GM19238 (cell line): ENCODE data around the gene NECAB3.
"Not testable (repeated sequence)": the region's sequence is repeated elsewhere in the genome, so short reads cannot be mapped to it uniquely, and the experiment has no call there.

Experiments
- DNase-seq: peaks from one replicate; pipeline ENCODE4 v3.0.0; 2011; ENCODE audit warnings: low spot score; ENCODE audit not compliant: insufficient read length

The NECAB3 gene, protein sequence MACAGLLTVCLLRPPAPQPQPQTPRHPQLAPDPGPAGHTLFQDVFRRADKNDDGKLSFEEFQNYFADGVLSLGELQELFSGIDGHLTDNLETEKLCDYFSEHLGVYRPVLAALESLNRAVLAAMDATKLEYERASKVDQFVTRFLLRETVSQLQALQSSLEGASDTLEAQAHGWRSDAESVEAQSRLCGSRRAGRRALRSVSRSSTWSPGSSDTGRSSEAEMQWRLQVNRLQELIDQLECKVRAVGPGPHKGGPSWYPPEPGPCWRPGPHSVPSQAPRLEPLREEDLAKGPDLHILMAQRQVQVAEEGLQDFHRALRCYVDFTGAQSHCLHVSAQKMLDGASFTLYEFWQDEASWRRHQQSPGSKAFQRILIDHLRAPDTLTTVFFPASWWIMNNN

DNA sequence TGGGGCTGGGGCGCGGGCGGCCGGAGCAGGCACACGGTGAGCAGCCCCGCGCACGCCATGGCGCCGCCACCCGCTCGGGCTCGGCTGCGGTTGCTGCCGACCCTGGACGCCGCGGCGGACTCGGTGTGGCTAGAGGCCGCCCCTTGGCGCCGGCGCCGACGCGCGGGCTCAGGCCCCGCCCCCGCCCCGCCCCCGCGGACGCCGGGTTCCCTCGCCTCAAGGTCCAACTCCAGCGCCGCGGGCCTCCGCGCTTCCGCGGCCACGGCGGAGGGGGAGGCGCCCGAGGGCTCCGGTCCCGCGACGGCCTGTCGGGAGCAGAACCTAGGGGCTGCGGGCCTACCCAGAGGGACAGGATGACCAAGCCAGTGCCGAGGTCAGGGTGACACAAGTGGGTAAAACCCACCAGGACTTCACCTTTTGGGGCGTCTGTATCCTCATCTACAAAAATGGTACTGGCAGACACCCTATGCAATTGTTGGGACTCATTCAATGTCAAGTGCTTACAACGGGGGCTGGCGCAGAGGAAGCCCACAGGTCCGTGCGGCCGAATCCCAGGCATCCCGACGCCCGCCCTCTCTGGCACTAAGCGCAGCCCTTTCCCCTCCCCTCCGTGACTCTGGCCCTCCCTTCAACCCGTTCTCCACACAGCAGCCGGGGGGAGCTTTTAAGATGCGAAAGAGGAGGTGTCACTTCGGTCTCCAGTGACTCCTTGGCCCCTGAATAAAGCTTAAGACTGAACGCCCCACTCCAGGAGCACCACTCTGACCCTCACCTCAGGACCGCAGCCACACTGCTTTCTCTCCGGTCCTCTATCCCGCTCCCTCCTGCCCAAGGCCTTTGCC, at the start of gene NECAB3:
Gene NECAB3, minus strand, starts transcription at position 135 of the 842 bp plus-strand sequence. Its CDS starts 76 bp downstream, at position 59.
- DNase-seq: peak; percentile 78

DNA sequence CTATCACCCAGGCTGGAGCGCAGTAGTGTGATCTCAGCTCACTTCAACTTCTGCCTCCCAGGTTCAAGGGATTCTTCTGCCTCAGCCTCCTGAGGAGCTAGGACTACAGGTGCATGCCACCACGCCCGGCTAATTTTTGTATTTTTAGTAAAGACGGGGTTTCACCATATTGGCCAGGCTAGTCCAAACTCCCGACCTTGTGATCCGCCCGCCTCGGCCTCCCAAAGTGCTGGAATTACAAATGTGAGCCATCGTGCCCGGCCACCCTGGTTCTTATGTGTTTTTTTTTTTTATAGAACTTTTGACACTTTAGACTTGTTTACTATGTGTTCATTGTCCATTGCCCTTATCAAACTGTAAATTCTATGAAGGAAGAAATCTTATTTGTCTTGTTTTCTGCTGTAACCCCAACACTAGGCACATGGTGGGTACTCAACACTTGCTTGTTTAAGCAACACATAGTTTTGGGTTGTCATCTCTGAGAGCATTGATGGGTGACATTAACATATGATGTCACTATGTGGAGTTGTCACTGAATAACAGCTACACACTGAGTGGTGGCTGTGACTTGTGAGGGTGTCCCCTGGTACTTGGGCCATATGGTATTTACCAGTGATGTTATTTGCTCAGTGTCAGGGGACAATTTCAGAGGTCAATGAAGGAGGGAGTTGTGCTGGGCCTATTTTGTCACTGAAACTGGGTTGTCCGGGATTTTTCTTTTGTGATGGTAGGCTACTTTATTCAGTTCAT, 47.3 kb upstream of the NECAB3 start:
- DNase-seq: no peak

DNA sequence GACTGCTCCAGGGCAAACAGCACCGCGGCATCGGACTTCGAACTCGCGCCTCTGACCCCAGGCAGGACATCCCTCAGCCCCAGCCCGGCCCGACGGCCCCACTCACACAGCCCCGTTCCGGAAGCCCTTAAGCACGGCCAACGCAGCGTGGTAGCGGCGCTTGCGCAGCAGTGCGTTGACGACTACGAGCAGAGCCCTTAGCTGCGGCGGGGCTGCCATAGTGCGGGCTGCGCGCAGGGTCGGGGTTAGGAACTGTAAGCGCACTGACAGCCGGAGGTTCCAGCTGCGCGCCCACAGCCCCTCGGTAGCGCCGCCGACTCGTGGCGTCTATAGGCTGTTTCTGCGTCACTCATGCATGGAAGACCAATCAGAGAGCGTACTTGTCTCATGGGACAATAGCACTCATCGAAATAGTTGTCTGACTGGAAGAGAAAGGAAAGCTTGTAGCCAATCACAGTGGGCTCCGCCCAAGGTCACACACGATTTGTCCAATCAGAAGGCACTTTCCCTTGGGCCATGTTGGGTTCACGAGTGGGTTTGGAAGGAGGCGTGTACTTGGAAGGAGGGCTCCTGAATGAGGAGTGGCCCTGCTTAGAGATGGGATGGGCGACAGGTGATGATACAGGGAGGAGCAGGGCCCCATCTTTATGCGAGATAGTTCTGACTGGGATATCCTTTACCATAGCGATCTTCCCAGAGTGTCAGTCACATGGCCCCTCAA, 45.9 kb upstream of the NECAB3 start, which contains the start of gene PXMP4:
Gene PXMP4, minus strand, starts transcription at position 322 of the 721 bp plus-strand sequence. Its CDS starts 103 bp downstream, at position 219.
- peak; percentile 91 for DNase-seq

DNA sequence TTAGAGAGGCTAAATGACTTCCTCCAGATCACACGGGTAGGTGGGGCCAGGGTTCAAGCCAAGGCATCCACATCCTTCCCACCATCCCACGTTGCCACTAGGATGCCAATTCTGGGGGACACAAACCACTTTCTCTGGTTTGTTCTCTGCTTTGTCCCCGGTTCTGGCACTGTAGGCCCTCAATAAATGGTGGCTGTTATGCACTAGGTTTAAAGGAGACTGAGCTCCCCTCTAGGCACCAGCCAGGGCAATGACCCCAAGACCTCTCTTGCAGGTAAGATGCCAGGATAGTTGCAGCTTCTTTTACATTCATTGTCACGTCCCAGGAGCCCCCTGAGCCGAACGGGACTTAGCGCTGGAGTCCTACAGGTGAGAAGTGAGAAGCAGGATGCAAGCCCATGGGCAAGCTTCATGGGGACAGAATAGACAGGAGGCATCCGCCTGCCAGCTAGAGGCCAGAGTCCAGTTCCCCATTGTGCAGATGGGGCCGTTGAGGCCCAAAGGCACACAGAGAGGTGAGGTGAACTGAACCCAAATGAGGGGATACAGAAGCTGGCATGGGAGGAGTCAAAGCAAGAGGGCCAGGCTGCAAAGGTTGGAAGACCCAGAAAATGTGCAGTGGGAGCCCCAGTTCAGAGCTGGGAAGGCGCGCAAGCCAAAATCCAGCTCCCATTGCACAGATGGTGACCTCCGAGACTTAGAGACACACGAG, 45.2 kb upstream of the NECAB3 start:
- no peak for DNase-seq

DNA sequence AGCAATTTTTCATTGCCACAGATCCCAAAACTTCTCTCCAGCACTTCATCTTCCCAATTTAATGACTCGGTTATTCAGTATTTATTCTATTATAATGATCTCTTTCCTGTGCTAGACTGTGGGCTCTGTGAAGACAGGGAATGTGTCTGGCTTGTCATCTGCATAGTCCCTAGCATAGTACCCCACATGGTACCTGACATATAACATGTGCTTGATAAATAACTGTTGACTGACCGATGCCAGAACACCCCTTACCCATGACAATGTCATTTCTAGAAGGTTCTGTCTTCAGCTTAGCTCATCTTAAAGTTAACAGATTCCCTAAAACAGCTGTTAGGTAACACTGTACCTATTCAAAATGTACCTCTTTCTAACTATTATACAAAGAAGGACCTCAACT, 42.3 kb upstream of the NECAB3 start:
- DNase-seq: no peak

DNA sequence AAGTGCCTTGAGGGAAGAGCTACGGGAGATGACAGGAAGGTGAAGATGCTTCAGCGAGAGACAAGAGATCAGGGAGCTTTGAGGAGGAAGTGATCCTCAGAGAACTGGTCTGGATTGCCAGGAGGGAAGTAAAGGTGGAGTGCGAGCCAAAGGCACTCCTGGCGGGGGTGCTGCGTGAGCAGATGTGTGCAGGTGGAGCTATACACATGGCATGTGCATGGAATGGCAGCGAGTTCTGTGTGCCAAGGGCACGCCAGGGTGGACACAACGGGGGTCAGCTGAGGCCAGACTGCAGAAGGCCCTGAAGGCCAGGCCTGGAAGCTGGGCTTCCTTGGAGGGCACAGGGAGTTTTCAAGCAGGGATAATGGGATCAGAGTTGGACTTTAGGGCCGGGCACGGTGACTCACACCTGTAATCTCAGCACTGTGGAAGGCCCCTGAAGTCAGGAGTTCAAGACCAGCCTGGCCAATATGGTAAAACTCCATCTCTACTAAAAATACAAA, 39.7 kb upstream of the NECAB3 start:
- DNase-seq: no peak

DNA sequence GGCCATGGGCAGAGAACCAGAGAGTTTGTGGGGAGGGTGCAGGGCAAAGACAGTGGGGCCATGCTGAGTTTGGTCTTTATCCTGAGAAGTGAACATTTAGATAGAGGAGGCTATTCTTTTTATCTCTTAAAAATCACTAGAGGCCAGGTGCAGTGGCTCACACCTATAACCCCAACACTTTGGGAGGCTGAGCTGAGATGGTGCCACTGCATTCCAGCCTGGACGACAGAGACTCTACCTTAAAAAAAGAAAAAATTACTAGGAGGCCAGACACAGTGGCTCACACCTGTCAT, 37.2 kb upstream of the NECAB3 start:
- no peak for DNase-seq

DNA sequence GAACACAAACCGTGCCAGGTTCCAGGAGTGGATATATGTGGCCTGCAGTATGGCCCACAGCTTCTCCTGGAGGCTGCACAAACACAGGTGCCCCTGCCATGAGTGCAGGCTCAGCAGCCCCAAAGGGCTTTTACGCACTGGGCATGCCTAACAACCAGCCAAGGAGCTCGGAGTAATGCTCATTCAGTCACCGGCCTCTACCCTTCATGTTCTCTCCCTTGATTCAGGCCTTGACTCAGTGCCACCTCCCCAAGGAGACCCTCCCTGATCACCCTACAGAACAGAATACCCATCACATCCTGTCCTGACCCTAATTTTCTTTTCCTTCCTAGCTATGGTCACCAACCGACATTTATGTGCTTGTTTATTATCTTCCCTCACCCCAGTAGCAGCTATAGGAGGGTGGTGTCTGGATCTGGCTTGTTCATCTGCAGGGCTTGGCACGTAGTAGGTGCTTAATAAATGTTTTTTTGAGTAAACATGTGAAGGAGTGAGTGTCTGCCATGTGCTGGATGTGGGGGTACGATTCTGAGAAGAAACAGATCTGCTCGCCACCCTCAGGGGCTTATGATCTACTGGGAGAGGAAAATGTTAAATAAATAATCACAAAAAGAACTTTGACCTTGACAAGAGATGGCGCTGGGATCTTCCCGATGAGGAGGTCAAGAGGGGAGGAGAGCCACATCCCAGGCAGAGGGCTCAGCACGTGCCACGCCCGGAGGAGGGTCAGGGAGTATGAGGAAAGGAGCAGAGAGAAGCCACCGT, 36.6 kb upstream of the NECAB3 start:
- no peak for DNase-seq

DNA sequence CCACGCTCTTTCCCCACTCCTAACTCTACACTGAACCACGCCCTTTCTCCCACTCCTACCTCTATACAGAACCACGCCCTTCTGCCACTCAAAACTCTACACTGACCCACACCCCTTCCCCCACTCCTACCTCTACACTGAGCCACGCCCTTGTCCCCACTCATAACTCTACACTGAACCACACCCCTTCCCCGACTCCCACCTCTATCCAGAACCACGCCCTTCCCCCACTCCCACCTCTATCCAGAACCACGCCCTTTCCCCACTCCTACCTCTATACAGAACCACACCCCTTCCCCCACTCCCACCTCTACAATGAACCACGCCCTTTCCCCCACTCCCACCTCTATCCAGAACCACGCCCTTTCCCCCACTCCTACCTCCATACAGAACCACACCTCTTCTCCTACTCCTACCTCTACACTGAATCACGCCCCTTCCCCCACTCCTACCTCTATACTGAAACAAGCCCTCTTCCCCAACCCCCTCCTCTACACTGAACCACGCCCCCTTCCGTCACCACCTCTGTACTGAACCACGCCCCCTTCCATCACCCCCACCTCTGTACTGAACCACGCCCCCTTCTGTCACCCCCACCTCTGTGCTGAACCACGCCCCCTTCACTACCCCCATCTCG, 35.8 kb upstream of the NECAB3 start:
- no peak for DNase-seq

DNA sequence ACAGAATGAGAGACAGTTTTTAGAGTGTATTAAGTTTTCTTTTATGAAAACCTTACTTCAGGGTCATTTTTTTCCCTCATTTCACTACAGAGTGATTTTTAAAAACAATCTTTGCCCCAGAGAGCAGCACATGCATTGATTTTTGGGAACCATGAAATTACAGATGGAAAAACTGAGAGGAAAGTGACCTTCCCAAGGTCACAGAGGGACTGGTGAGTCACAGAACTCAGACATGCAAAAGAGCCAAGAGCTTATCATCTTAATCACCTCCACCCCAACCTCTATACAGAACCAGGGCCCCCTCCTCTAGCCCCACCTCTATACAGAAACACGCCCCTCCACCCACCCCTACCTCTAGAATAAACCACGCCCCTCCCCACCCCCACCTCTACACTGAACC, 35.2 kb upstream of the NECAB3 start:
- no peak for DNase-seq

DNA sequence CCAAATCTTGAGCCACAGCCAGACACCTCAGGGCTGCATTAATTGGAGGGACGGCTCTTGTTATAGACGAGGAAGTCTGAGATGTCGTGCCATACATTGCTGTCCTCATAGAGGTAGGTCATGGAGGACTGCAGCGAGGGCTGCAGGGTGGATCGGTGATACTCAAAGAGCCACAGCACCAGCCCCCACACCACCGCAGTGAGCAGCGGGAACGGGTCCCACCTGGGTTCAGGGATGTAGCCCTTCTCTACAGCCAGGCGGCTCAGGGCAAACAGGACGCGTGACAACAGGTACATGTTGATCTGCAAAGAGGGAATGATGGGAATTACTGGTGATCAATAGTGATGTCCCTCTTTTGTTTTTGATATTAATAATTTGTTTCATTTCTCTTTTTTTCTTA, 33.4 kb upstream of the NECAB3 start:
- no peak for DNase-seq

DNA sequence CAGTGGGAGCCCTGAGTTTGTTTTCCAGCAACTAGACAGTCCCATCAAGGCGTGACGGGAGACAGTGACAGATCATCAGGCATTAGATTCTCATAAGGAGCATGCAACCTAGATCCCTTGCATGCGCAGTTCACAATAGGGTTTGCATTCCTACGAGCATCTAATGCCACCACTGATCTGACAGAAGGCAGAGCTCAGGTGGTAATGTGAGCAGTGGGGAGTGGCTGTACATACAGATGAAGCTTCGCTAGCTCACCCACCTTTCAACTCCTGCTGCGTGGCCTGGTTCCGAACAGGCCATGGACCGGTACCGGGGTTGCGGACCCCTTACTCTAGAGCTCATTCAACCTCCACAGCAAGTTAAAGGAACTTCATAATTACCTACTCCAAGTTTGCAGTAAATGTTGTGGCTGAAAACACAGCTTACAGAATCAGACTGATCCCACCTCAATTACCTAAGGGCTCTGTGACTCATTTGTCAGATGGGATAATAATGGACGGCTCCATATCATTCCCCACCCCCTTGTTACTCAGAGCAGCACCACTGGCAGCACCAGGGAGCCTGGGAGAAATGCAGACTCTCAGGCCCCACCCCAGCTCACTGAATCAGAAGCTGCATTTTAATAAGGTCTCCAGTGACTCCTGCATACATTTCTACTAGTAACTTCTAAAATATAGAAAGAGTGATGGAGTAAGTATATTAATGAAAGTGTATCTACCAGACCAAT, 30.1 kb upstream of the NECAB3 start:
- DNase-seq: no peak

DNA sequence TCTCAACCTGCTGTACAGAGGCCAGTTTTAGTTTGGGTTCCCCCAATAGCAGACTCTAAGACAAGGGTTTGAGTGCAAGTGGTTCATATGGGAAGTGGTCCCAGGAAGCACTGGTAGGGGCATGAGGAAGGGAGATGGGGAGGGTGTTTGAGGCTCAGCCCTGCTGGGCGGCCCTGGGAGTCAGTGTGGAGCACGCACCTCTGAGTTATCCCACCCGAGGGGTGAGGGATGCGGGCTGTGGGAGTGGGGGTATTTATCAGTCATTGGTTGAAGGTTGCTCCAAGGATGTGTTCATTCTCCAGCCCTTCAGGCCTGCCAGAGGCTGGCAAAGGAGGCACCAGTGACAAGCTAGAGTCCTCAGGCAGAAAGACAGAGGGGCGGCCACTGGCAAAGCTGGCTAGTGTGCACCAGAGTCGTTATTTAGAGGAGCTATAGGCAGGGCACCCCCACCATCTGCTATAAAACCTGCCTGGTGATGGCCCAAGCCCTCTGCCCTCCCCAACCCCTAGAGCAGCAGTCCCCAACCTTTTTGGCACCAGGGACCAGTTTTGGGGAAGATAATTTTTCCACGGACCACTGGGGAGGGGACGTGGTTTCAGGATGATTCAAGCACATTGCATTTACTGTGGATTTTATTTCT, 29.4 kb upstream of the NECAB3 start:
- no peak for DNase-seq

DNA sequence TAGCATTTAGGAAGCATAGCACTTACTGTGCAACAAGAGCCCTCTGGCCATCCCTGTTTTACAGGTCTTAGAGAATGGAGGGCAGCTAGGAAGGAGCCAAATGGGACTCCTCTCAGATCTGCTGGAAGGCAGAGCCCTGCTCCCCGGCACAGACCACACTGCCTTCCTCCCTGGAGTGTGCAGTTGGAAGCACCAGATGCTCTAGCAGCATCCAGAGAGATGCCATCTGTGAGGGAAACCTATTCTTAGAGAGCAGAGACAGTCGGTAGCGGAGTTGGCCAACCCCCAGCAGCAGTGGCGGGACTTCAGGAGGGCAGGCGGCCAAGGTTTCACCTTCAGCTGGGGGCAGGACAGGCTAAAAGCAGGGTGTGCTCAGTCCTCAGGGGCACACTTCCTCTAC, 28.6 kb upstream of the NECAB3 start:
- DNase-seq: no peak

DNA sequence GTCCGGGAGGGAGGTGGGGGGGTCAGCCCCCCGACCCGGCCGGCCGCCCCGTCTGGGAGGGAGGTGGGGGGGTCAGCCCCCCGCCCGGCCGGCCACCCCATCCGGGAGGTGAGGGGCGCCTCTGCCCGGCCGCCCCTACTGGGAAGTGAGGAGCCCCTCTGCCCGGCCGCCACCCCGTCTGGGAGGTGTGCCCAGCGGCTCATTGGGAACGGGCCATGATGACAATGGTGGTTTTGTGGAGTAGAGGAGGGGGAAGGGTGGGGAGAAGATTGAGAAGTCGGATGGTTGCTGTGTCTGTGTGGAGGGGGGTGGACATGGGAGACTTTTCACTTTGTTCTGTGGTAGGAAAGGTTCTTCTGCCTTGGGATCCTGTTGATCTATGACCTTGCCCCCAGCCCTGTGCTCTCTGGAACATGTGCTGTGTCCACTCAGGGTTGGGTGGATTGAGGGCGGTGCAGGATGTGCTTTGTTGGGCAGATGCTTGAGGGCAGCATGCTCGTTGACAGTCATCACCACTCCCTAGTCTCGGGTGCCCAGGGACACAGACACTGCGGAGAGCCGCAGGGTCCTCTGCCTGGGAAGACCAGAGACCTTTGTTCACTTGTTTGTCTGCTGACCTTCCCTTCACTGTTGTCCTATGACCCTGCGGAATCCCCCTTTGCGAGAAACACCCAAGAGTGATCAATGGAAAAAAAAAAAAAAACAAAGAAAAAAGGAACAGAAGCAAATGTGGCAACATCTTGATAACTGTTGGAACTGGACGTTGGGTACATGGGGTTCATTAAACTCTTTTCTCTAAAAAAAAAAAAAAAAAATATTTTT, 27.6 kb upstream of the NECAB3 start:
- no peak for DNase-seq

DNA sequence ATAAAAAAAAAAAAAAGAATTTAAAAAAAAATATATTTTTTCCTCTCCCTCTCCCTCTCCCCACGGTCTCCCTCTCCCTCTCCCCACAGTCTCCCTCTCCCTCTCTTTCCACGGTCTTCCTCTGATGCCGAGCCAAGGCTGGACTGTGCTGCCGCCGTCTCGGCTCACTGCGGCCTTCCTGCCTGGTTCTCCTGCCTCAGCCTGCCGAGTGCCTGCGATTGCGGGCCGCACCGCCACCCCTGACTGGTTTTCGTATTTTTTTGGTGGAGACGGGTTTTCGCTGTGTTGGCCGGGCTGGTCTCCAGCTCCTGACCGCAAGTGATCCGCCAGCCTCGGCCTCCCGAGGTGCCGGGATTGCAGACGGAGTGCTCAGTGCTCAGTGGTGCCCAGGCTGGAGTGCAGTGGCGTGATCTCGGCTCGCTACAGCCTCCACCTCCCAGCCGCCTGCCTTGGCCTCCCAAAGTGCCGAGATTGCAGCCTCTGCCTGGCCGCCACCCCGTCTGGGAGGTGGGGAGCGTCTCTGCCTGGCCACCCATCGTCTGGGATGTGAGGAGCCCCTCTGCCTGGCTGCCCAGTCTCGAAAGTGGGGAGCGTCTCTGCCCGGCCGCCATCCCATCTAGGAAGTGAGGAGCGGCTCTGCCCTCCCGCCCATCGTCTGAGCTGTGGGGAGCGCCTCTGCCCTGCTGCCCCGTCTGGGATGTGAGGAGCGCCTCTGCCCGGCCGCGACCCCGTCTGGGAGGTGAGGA, 26.6 kb upstream of the NECAB3 start:
- DNase-seq: not testable (repeated sequence)
